GM19463 (cell line): ENCODE measurements around the gene CACNA2D2.

Source experiments
- ATAC-seq: cut with Tn5 transposase; IDR thresholded peaks from one replicate; pipeline ENCODE4 v1.9.1; 2021; ENCODE audit warnings: mild to moderate bottlenecking, moderate library complexity; ENCODE audit not compliant: unreplicated experiment

CACNA2D2 gene

GRCh38 chr3:50408443-50408944 lies 94.9 kb downstream of the CACNA2D2 start:
- ATAC-seq, result no peak

GRCh38 chr3:50406487-50406886 lies 96.9 kb downstream of the CACNA2D2 start:
- no peak for ATAC-seq

- no peak for ATAC-seq
Observed at GRCh38 chr3:50405249-50405648, 98.2 kb downstream of the CACNA2D2 start.

- ATAC-seq, result no peak
Observed at GRCh38 chr3:50401978-50402595, 101.3 kb downstream of the CACNA2D2 start.

GRCh38 chr3:50396502-50396901 lies 106.9 kb downstream of the CACNA2D2 start:
- no peak for ATAC-seq

- no peak for ATAC-seq
Observed at GRCh38 chr3:50395070-50395860, 108.2 kb downstream of the CACNA2D2 start.

GRCh38 chr3:50393061-50393460 lies 110.4 kb downstream of the CACNA2D2 start:
- no peak for ATAC-seq

GRCh38 chr3:50392101-50392715 lies 111.2 kb downstream of the CACNA2D2 start:
- no peak for ATAC-seq

GRCh38 chr3:50390508-50391224 lies 112.8 kb downstream of the CACNA2D2 start:
- ATAC-seq, result no peak

GRCh38 chr3:50389414-50389767 lies 114.0 kb downstream of the CACNA2D2 start:
- ATAC-seq, result no peak

- no peak for ATAC-seq
Observed at GRCh38 chr3:50388720-50389413, 114.6 kb downstream of the CACNA2D2 start.

GRCh38 chr3:50388016-50388719 lies 115.3 kb downstream of the CACNA2D2 start:
- ATAC-seq, result no peak

- ATAC-seq, result no peak
Observed at GRCh38 chr3:50385754-50386153, 117.7 kb downstream of the CACNA2D2 start.

- ATAC-seq, result no peak
Observed at GRCh38 chr3:50383750-50384149, 119.7 kb downstream of the CACNA2D2 start.

GRCh38 chr3:50382722-50383121 lies 120.7 kb downstream of the CACNA2D2 start:
- ATAC-seq, result no peak

GRCh38 chr3:50381383-50381782 lies 122.1 kb downstream of the CACNA2D2 start:
- no peak for ATAC-seq

- no peak for ATAC-seq
Observed at GRCh38 chr3:50380405-50381085, 122.9 kb downstream of the CACNA2D2 start.

GRCh38 chr3:50378757-50379156 lies 124.7 kb downstream of the CACNA2D2 start:
- no peak for ATAC-seq

- no peak for ATAC-seq
Observed at GRCh38 chr3:50378024-50378423, 125.4 kb downstream of the CACNA2D2 start.
